Retinal pigment epithelial cell (primary cell): ENCODE results near the gene TXNRD2.
A peak's percentile ranks its signal among the peaks of the same experiment; 100 is the strongest.

Experiments used
- DNase-seq: peaks from one replicate; pipeline ENCODE4 v3.0.0-alpha.2; 2010; ENCODE audit warnings: low read depth
- H3K4me3 ChIP-seq: 2 replicates; pipeline ENCODE4 v1.5.1; 2011; ENCODE audit warnings: mild to moderate bottlenecking, low read length, control low read depth, moderate library complexity
- CTCF ChIP-seq: conservative IDR thresholded peaks from 2 replicates; pipeline ENCODE4 v1.5.1; 2011; ENCODE audit warnings: low read depth, low read length, control low read depth, inconsistent platforms

The TXNRD2 gene

GRCh38 chr22:19973551-19974267, 32.1 kb upstream of the TXNRD2 start:
- TF ChIP-seq CTCF, result no peak
- no peak for DNase-seq
- no peak overlapping the region for H3K4me3 ChIP-seq

GRCh38 chr22:19972652-19973550, 31.3 kb upstream of the TXNRD2 start:
- DNase-seq, result no peak
- no peak overlapping the region for H3K4me3 ChIP-seq
- no peak for TF ChIP-seq CTCF

GRCh38 chr22:19972251-19972650, 30.6 kb upstream of the TXNRD2 start:
- DNase-seq, result no peak
- TF ChIP-seq CTCF, result no peak
- no peak overlapping the region for H3K4me3 ChIP-seq

GRCh38 chr22:19971276-19972124, 29.9 kb upstream of the TXNRD2 start:
- DNase-seq, result no peak
- no peak for TF ChIP-seq CTCF
- no peak overlapping the region for H3K4me3 ChIP-seq

- DNase-seq, result no peak
Measured at GRCh38 chr22:19970479-19971275, 29.1 kb upstream of the TXNRD2 start.

More at GRCh38 chr22:19970479-19971275, 29.1 kb upstream of the TXNRD2 start:
- H3K4me3 ChIP-seq, result no peak overlapping the region
- peak; percentile 89 for TF ChIP-seq CTCF
